NB4 (cell line): Measurements from ENCODE around the gene TXLNA.

Source experiments
- CTCF ChIP-seq: IDR thresholded peaks from one replicate; pipeline ENCODE4 v1.5.1; 2012; ENCODE audit warnings: low read depth, low read length
- MAX ChIP-seq: IDR thresholded peaks from 2 replicates; pipeline ENCODE4 v1.6.1; 2011; ENCODE audit warnings: low read depth, low read length
- MYC ChIP-seq: IDR thresholded peaks from 2 replicates; pipeline ENCODE4 v1.6.1; 2011; ENCODE audit warnings: low read depth, low read length
- POLR2A ChIP-seq: IDR thresholded peaks from 2 replicates; pipeline ENCODE4 v1.6.1; 2011; ENCODE audit warnings: mild to moderate bottlenecking; ENCODE audit not compliant: insufficient read length; ENCODE audit errors: extremely low read depth

- TF ChIP-seq CTCF (no peak), POLR2A (no peak), MAX (no peak), MYC (no peak)
Observed at GRCh38 chr1:32240140-32240951, 60.9 kb downstream of the TXLNA start.
